22Rv1 (cell line): ENCODE results near the gene ACOX3.

Experiments
- H3K27ac ChIP-seq: fragments of 450-650 bp; 2 replicates; pipeline ENCODE4 v1.5.1; 2017
- CTCF ChIP-seq: fragments of 450-650 bp; IDR thresholded peaks from 2 replicates; pipeline ENCODE4 v1.5.1; 2017; ENCODE audit warnings: mild to moderate bottlenecking
- ZFX ChIP-seq: fragments of 450-650 bp; IDR thresholded peaks from 2 replicates; pipeline ENCODE4 v1.6.1; 2017; ENCODE audit warnings: antibody characterized with exemption, borderline replicate concordance

The ACOX3 gene

GRCh38 chr4:8392591-8393190 is 47.8 kb downstream of the ACOX3 start:
- H3K27ac ChIP-seq: no peak overlapping the region
- TF ChIP-seq ZFX (no peak), CTCF (no peak)

GRCh38 chr4:8391972-8392371 is 48.6 kb downstream of the ACOX3 start:
- no peak overlapping the region for H3K27ac ChIP-seq
- TF ChIP-seq CTCF: no peak
- no peak for TF ChIP-seq ZFX

- no peak for TF ChIP-seq ZFX
- TF ChIP-seq CTCF: no peak
- H3K27ac ChIP-seq: no peak overlapping the region
Measured at GRCh38 chr4:8391071-8391470, 49.5 kb downstream of the ACOX3 start.

- TF ChIP-seq ZFX: no peak
- no peak for TF ChIP-seq CTCF
- no peak overlapping the region for H3K27ac ChIP-seq
Measured at GRCh38 chr4:8390577-8390976, 49.9 kb downstream of the ACOX3 start.

- TF ChIP-seq CTCF (no peak), ZFX (no peak)
- H3K27ac ChIP-seq: no peak overlapping the region
Measured at GRCh38 chr4:8388528-8388870, 52.0 kb downstream of the ACOX3 start.

GRCh38 chr4:8387615-8388527 is 52.7 kb downstream of the ACOX3 start:
- no peak overlapping the region for H3K27ac ChIP-seq
- TF ChIP-seq CTCF: no peak
- TF ChIP-seq ZFX: no peak

GRCh38 chr4:8387194-8387593 is 53.3 kb downstream of the ACOX3 start:
- TF ChIP-seq ZFX: no peak
- no peak for TF ChIP-seq CTCF
- H3K27ac ChIP-seq: no peak overlapping the region
